Esophagus muscularis mucosa (tissue), 4 donors: ENCODE measurements around the gene CHD2. TPM values are rescaled to one million over a fixed set of nuclear protein-coding genes. Genes with fewer than 3 reads are reported as not detected.

Source experiments
- DNase-seq: peaks from one replicate; pipeline ENCODE4 v3.0.0-alpha.2; 2017; ENCODE audit errors: extremely low spot score
- H3K27ac ChIP-seq, 4 donors: fragments of 200-600 bp; sonication (generic); replicated peaks in 1 of 4; 1 replicate in 3 of 4; 2 replicates in 1 of 4; pipeline ENCODE4 v1.5.1; 2016 to 2019; ENCODE audit warnings: mild to moderate bottlenecking in 1 of 4
- H3K27me3 ChIP-seq, 4 donors: fragments of 200-600 bp; sonication (generic); one replicate each; pipeline versions ENCODE4 v1.5.1 to v1.6.0; 2016 to 2019
- H3K36me3 ChIP-seq, 4 donors: fragments of 200-600 bp; sonication (generic); one replicate each; pipeline ENCODE4 v1.5.1; 2016 to 2019
- H3K4me1 ChIP-seq, 4 donors: fragments of 200-600 bp; sonication (generic); one replicate each; pipeline ENCODE4 v1.5.1; 2016 to 2019
- H3K4me3 ChIP-seq, 4 donors: fragments of 200-600 bp; sonication (generic); 1 replicate in 2 of 4; 2 replicates in 2 of 4; pipeline ENCODE4 v1.5.1; 2016 to 2019; ENCODE audit warnings: mild to moderate bottlenecking in 4 of 4, moderate library complexity in 1 of 4
- H3K9me3 ChIP-seq, 4 donors: fragments of 200-600 bp; sonication (generic); 1 replicate in 3 of 4; 2 replicates in 1 of 4; pipeline ENCODE4 v1.5.1; 2016 to 2019
- CTCF ChIP-seq, 3 experiments: fragments of 200-600 bp in 2 of 3; fragments of 450-650 bp in 1 of 3; sonication (generic) in 2 of 3; IDR thresholded peaks; one replicate each; pipeline ENCODE4 v1.5.1; 2017 to 2019; ENCODE audit warnings: antibody characterized with exemption in 3 of 3, mild to moderate bottlenecking in 2 of 3, moderate library complexity in 1 of 3
- EP300 ChIP-seq: sonication (generic); formaldehyde crosslinking; IDR thresholded peaks from one replicate; pipeline ENCODE4 v1.6.1; 2017; ENCODE audit warnings: antibody characterized with exemption
- POLR2A ChIP-seq: fragments of 450-650 bp; IDR thresholded peaks from one replicate; pipeline ENCODE4 v1.6.1; 2017; ENCODE audit warnings: antibody characterized with exemption, moderate library complexity, mild to moderate bottlenecking, low read depth
- POLR2AphosphoS5 ChIP-seq, 2 donors: sonication (generic); formaldehyde crosslinking; IDR thresholded peaks; one replicate each; pipeline ENCODE4 v1.6.1; 2017; ENCODE audit warnings: antibody characterized with exemption in 2 of 2
- WGBS: methylation state at CpG from one replicate; pipeline ENCODE4 v1.1.5; 2018; 5-methylcytosine and 5-hydroxymethylcytosine counted together
- intact Hi-C: fragments of 100-400 bp; cut with DNase I; formaldehyde crosslinking; loops from one replicate; pipeline ENCODE4 v1.15.1; 2023
- total RNA-seq, 4 donors: library from RNA; depleted of rRNA; stranded (reverse); fragments of >200 nt; gene quantifications; one replicate each; pipeline versions ENCODE4 v1.1.0 to v1.2.1, GENCODE V29; 2016

The CHD2 gene
- total RNA-seq, 4 donors from 2014 or later = 54.3 to 86.0 (median 62.8) TPM

DNA sequence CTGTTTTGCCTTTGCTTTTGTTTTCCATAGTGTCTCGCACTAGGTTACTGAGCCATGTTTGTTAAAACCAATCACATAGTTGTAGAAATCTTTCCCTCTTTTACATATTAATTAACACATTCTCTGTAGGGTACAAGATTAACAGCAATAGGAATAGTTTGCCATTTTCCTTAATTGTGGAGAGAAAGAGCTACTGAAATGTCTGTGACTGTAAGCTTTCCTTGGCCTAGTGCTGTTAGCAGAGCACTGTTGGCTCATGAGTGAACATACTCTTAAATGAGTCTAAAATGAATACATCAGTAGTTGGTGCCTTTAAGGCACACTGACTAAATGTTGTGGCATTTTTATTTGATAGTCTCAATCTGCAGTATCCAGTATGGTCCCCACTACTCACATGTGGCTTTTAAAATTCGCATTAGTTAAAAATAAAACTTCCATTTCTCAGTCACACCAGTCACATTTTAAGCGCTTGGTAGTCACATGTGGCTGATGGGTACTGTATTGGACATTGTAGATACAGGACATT, 28.2 kb downstream of the CHD2 start:
- intact Hi-C loops = no loop called here
- 97% methylated on average over 3 of the region's 3 CpGs for WGBS
- H3K36me3 ChIP-seq = peaks cover 27 to 88% (median 70%) of the 10 kb centered on the region in 4 donors

DNA sequence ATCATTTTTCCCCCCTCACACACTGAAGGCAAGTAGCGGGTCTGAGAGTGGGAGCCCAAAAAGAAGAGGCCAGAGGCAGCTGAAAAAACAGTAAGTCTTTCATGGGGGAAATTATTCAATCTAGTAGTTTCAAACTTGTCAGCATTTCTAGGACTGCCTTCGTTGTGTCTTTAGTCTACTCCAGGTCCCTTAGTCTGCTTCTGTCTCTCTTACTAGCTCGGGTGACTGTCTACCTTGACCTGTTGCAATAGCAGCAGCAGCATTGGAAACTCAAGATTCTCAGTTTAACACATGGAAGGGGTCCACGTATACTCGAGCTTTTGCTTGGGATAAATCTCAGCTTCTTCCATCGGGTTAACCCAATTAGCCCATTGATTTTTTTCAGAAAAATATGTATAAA, 28.9 kb downstream of the CHD2 start:
- WGBS = 88% methylated on average over 6 of the region's 6 CpGs

More for the DNA sequence above, 28.2 kb downstream of the CHD2 start:
- no peak for DNase-seq
- H3K9me3 ChIP-seq = no peaks in the 10 kb centered on the region
- H3K27ac ChIP-seq = no peak overlapping the region
- no peak overlapping the region for H3K4me3 ChIP-seq
- H3K27me3 ChIP-seq = no peaks in the 10 kb centered on the region
- TF ChIP-seq POLR2A = no peak
- TF ChIP-seq POLR2AphosphoS5 (IDR thresholded peaks at IDR 0.05) = no peak
- no peak for TF ChIP-seq EP300
- TF ChIP-seq CTCF (IDR thresholded peaks at IDR 0.05) = no peak
- H3K4me1 ChIP-seq = peaks cover 4 to 51% (median 43%) of the 10 kb centered on the region in 4 donors

DNA sequence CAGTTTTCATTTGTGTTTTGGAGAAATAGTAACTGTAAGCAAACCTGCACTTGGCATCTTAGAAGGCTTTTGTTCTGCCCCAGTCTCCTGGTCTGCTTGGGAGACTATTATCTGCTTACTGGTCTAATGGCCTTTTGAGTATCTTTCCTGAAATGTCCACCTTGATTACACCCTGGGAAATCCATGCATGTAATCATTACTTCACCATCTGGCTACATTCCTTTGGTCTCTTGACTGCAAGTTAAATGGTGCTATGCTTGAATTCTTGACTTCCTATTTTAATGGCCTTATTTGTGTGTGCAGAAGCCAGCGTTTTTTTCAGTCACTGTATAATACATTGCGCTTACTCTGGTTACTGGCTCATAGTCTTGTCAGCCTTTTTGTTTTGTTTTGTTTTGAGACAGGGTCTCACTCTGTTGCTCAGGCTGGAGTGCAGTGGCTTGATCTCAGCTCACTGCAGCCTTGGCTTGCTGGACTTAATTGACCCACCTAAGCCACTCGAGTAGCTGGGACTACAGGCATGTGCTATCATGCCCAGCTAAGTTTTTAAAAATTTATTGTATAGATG, 30.0 kb downstream of the CHD2 start:
- intact Hi-C loops = no loop called here
- 21% methylated on average over 2 of the region's 3 CpGs for WGBS
- Histone ChIP-seq H3K36me3 (peaks cover 32 to 96% (median 82%) of the 10 kb centered on the region in 4 donors), H3K27ac (peak overlapping the region in 1 of 4 donors; percentile 51), H3K9me3 (no peaks in the 10 kb centered on the region), H3K4me3 (no peak overlapping the region), H3K4me1 (peaks cover 4 to 35% (median 29%) of the 10 kb centered on the region in 4 donors), H3K27me3 (no peaks in the 10 kb centered on the region)
- no peak for TF ChIP-seq POLR2AphosphoS5 (IDR thresholded peaks at IDR 0.05)
- TF ChIP-seq CTCF (IDR thresholded peaks at IDR 0.05) = no peak
- no peak for TF ChIP-seq POLR2A
- no peak for TF ChIP-seq EP300
- DNase-seq = no peak

More for the DNA sequence above, 28.9 kb downstream of the CHD2 start:
- H3K4me3 ChIP-seq = no peak overlapping the region
- peaks cover 4 to 46% (median 39%) of the 10 kb centered on the region in 4 donors for H3K4me1 ChIP-seq
- no peak overlapping the region for H3K27ac ChIP-seq
- peaks cover 32 to 95% (median 76%) of the 10 kb centered on the region in 4 donors for H3K36me3 ChIP-seq
- intact Hi-C loops = no loop called here
- H3K9me3 ChIP-seq = no peaks in the 10 kb centered on the region
- no peak for DNase-seq
- TF ChIP-seq EP300 = no peak
- TF ChIP-seq POLR2A = no peak
- no peak for TF ChIP-seq POLR2AphosphoS5 (IDR thresholded peaks at IDR 0.05)
- no peak for TF ChIP-seq CTCF (IDR thresholded peaks at IDR 0.05)
- H3K27me3 ChIP-seq = no peaks in the 10 kb centered on the region

- H3K4me1 ChIP-seq = peaks cover 4 to 30% (median 24%) of the 10 kb centered on the region in 4 donors
- DNase-seq = no peak
- WGBS = 30% methylated on average over 1 of the region's 1 CpG
- no peaks in the 10 kb centered on the region for H3K27me3 ChIP-seq
- H3K27ac ChIP-seq = peak overlapping the region in 1 of 4 donors; percentile 51
- TF ChIP-seq CTCF (IDR thresholded peaks at IDR 0.05) (no peak), POLR2AphosphoS5 (IDR thresholded peaks at IDR 0.05) (no peak), POLR2A (no peak), EP300 (no peak)
- H3K4me3 ChIP-seq = no peak overlapping the region
- no peaks in the 10 kb centered on the region for H3K9me3 ChIP-seq
- intact Hi-C loops = no loop called here
- H3K36me3 ChIP-seq = peaks cover 32 to 96% (median 81%) of the 10 kb centered on the region in 4 donors
Measured at GRCh38 chr15:92930776-92931175, 30.7 kb downstream of the CHD2 start.
